ENCODE measurements around the gene LRCH4. TPM values are rescaled to one million over a fixed set of nuclear protein-coding genes. Genes with fewer than 3 reads are reported as not detected.
"Not testable (repeated sequence)": the region's sequence is repeated elsewhere in the genome, so short reads cannot be mapped to it uniquely, and the experiment has no call there.

Gene LRCH4
- total RNA-seq, 1 experiment from 2014 or later: 11.0 TPM

DNA sequence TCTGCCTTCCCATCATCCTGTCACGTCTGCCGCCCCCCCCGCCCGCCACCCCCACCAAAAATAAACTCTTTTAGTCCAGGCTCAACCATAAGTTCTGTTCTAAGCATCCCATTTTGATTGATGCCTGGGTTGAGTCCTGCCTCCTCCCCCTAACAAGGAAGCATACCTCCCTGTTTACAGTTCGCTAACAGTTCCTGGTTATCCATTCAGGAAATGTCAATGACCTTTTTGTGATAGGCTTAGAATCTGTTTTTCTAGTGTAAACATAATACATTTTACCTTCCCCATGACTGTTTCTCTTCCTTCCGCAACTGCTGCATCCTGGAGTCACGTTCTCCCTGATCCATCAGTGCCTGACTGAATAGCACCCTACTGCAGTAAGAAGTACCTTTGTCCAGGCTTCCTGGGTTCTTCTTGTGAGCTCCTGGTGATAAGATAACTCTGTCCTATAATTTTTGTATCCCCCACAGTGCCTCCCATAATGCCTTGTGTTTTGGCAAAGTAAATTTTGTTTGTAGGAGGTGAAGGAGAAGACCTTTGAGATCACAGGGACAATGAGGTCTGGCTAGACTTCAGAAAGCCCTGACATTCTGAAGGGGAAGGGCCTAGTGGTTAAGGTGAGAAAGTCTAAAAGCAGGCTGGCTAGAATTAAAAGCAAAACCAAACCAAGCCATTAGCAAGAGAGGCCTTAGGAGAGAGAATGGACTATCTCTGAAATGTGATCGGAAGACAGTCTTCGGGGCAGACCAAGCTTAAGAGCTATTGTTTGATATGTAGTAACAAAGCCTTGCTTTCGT lies 39.6 kb downstream of the LRCH4 start:
- no peak for DNase-seq (ENCODE audit: extremely low read depth, low read depth)

- DNase-seq (ENCODE audit: extremely low read depth, low read depth): peak; percentile 23
These were observed 40.4 kb downstream of the LRCH4 start for GRCh38 chr7:100545360-100546128.

GRCh38 chr7:100544967-100545359 lies 41.0 kb downstream of the LRCH4 start:
- DNase-seq (ENCODE audit: extremely low read depth, low read depth): no peak

GRCh38 chr7:100544386-100544785 lies 41.5 kb downstream of the LRCH4 start:
- no peak for DNase-seq (ENCODE audit: extremely low read depth, low read depth)

DNA sequence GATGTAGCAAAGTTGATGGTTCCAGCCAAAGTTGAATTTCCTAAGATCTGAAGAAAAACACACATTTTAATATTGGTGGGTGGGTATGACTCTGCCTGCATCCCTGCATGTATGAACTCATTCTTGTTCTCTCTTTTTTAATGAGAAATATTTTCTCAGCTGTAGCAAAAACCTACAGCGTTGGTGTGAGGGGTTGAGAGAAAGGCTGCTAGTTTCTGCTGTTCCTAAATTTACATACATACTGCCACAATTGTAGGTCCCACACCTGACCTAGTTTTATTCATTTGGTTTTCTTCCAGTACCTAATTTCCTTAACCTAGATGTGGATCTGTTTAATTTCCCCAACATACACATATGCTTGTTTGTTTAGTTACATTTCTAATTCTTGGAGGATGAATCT lies 42.3 kb downstream of the LRCH4 start:
- DNase-seq (ENCODE audit: extremely low read depth, low read depth): no peak

- not testable (repeated sequence) for DNase-seq (ENCODE audit: extremely low read depth, low read depth)
These were observed 44.6 kb downstream of the LRCH4 start for GRCh38 chr7:100541309-100541708.

DNA sequence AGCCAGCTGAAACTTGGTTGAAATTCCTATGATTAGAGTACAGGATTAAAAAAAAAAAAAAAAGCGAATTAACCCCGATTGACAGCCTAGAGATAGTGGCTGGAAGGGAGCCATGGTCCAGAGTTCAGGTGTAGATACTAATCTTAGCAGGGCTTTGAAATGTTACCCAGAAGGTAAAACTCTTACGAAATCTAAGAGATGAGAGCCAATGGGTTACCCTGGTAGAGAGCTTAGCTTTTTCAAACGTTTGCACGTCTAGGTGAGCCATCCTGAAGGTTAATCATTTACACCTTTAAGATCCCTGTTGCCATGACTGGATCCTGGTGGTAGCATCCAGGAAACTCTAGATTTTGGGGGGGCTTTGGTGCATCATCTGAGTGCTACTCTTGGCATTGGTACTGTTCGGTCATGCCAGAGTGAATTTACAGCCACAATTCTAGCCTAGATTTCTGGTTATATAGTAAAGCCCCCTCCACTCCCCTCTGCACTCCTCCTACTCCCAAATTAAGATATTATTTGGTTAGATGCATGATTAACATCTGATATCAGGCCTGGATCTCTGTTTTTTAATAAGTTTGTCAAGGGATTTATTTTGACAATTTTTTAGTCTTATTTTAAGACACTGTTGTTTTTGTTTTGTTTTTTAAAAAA lies 45.7 kb downstream of the LRCH4 start:
- no peak for DNase-seq (ENCODE audit: extremely low read depth, low read depth)

DNA sequence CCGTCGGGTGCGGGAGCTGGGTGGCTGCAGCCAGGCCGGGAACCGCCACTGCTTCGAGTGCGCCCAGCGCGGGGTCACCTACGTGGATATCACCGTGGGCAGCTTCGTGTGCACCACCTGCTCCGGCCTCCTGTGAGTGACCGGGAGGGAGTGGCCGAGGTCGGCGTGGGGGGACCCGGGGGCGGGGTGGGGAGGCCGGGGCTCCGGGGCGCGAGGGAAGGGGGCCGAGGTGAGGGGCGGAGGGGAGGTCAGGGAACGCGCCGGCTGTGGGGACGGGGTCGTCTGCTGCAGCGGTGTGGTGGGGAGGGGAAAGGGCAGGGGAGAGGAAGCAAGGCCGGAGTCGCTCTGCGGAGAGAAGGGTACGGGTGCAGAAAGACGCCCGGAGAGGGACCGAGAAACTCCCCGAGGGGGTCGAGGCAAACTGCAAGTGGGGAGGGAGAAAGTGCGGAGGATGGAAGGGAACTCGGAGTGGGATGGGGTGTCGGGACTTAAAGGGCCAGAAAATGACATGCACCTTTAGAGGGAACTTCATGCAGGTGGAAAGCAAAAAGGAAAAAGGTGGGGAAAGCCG lies 46.4 kb downstream of the LRCH4 start:
- no peak for DNase-seq (ENCODE audit: extremely low read depth, low read depth)

- peak; percentile 100 for DNase-seq (ENCODE audit: extremely low read depth, low read depth)
These were observed 47.1 kb downstream of the LRCH4 start, which contains the start of gene AGFG2 for GRCh38 chr7:100538654-100539435. TSS of gene AGFG2 (plus strand) at chr7:100539203. CDS start at chr7:100539347, 144 bp downstream.

GRCh38 chr7:100538348-100538653 lies 47.6 kb downstream of the LRCH4 start:
- DNase-seq (ENCODE audit: extremely low read depth, low read depth): no peak

- DNase-seq (ENCODE audit: extremely low read depth, low read depth): not testable (repeated sequence)
These were observed 49.2 kb downstream of the LRCH4 start for GRCh38 chr7:100536695-100537094.

DNA sequence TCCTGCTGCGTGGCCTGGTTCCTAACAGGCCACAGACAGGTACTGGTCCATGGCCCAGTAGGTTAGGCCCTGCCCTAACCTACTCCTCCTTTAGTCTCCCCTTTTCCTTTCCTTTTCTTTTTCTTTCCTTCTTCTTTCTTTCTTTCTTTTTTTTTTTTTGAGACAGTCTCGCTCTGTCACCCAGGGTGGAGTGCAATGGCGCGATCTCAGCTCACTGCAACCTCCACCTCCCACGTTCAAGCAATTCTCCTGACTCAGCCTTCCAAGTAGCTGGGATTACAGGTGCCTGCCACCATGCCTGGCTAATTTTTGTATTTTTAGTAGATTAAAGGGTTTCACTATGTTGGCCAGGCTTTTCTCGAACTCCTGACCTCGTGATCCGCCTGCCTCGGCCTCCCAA lies 49.9 kb downstream of the LRCH4 start:
- not testable (repeated sequence) for DNase-seq (ENCODE audit: extremely low read depth, low read depth)

DNA sequence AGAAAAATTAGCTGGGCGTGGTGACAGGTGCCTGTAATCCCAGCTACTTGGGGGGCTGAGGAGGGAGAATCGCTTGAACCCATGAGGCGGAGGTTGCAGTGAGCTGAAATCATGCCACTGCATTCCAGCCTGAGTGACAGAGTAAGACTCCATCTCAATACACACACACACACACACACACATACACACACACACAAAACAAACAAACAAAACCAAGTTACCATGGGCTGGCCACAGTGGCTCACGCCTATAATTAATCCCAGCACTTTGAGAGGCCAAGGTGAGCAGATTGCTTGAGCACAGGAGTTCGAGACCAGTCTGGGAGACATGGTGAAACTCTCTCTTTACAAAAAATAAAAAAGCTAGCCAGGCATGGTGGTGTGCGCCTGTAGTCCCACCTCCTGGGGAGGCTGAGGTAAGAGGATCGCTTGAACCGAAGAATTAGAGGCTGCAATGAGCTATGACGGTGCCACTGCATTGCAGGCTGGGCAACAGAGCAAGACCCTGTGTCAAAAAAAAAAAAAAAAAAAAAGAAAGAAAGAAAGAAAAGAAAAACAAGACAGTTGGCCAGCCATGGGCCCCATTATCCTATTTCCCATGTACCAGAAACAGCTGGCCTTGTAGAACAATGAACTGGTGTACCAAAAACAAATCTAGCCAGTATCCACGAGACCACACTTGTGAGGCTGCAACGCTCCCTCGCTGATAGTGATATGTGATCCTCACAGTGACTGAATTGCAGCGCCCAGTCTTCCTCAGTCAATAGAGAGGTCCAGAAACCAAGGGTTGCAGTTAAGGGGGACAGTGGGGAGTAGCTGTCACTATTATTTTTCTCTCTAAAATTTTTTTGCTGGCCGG lies 53.5 kb downstream of the LRCH4 start:
- DNase-seq (ENCODE audit: extremely low read depth, low read depth): no peak

DNA sequence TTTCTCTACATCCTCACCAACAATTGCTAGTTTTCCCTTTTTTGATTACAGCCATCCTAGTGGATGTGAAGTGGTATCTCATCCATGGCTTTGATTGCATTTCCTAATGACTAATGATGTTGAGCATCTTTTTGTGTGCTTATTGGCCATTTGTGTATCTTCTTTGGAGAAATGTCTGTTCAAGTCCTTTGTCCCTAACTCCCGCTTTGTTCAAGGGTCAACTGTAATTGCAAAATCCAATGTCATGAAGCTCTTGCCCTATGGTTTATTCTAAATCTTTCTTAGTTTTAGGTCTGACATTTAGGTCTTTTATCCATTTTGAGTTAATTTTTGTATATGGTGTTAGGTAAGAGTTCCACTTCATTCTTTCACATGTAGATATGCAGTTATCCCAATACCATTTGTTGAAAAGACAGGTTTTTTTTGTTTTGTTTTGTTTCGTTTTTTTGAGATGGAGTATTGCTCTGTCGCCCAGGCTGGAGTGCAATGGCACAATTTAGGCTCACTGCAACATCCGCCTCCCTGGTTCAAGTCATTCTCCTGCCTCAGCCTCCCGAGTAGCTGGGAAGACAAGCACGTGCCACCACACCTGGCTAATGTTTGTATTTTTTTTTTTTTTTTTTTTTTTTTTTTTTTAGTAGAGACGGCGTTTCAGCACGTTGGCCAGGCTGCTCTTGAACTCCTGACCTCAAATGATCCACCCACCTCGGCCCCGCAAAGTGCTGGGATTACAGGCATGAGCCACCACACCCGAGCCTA lies 57.6 kb downstream of the LRCH4 start:
- not testable (repeated sequence) for DNase-seq (ENCODE audit: extremely low read depth, low read depth)

Small RNA genes within 50 kb of the gene (small RNA-seq; reads per million reads assigned to genes)
- 0 reads per million in 2 experiments for gene RN7SL416P
- gene SAP25: 0 reads per million in 2 experiments

Other genes with a start within 250 kb of the LRCH4 start
- gene PILRB, start 228.0 kb downstream of the LRCH4 start, total RNA-seq (2014; rRNA removed; shearing (Covaris generic)): 19.9 and 22.5 TPM in 2 replicates
- 0.40 and 0.57 TPM in 2 replicates for gene PILRA, start 212.6 kb downstream of the LRCH4 start, total RNA-seq (2014; rRNA removed; shearing (Covaris generic))
- 0.75 and 1.8 TPM in 2 replicates for gene ZCWPW1, start 157.4 kb downstream of the LRCH4 start, total RNA-seq (2014; rRNA removed; shearing (Covaris generic))
- gene MEPCE, start 156.3 kb downstream of the LRCH4 start, total RNA-seq (2014; rRNA removed; shearing (Covaris generic)): 30.9 and 33.1 TPM in 2 replicates
- 74.0 and 85.1 TPM in 2 replicates for gene PPP1R35, start 149.6 kb downstream of the LRCH4 start, total RNA-seq (2014; rRNA removed; shearing (Covaris generic))
- 0.27 and 0.43 TPM in 2 replicates for gene SPACDR, start 121.9 kb downstream of the LRCH4 start, total RNA-seq (2014; rRNA removed; shearing (Covaris generic))
- gene TSC22D4, start 106.9 kb downstream of the LRCH4 start, total RNA-seq (2014; rRNA removed; shearing (Covaris generic)): 28.2 and 29.9 TPM in 2 replicates
- gene NYAP1, start 102.2 kb downstream of the LRCH4 start, total RNA-seq (2014; rRNA removed; shearing (Covaris generic)): 0.47 and 1.2 TPM in 2 replicates
- 3.9 and 4.1 TPM in 2 replicates for gene AGFG2, start 46.9 kb downstream of the LRCH4 start, total RNA-seq (2014; rRNA removed; shearing (Covaris generic))
- 0.52 TPM in 1 of 2 replicates, not detected in the other for gene SAP25, start 12.2 kb downstream of the LRCH4 start, total RNA-seq (2014; rRNA removed; shearing (Covaris generic))
- gene FBXO24, start 199 bp upstream of the LRCH4 start, total RNA-seq (2014; rRNA removed; shearing (Covaris generic)): 0.69 and 1.3 TPM in 2 replicates
- gene PCOLCE, start 16.2 kb upstream of the LRCH4 start, total RNA-seq (2014; rRNA removed; shearing (Covaris generic)): 1.6 and 2.5 TPM in 2 replicates
- 7.2 and 7.3 TPM in 2 replicates for gene MOSPD3, start 26.4 kb upstream of the LRCH4 start, total RNA-seq (2014; rRNA removed; shearing (Covaris generic))
- 1.4 and 3.8 TPM in 2 replicates for gene TFR2, start 55.4 kb upstream of the LRCH4 start, total RNA-seq (2014; rRNA removed; shearing (Covaris generic))
- gene ACTL6B, start 70.3 kb upstream of the LRCH4 start, total RNA-seq (2014; rRNA removed; shearing (Covaris generic)): not detected in 2 replicates
- gene GNB2, start 87.6 kb upstream of the LRCH4 start, total RNA-seq (2014; rRNA removed; shearing (Covaris generic)): 88.0 and 96.4 TPM in 2 replicates
- gene GIGYF1, start 108.1 kb upstream of the LRCH4 start, total RNA-seq (2014; rRNA removed; shearing (Covaris generic)): 15.7 and 17.2 TPM in 2 replicates
- 45.7 and 50.1 TPM in 2 replicates for gene POP7, start 120.0 kb upstream of the LRCH4 start, total RNA-seq (2014; rRNA removed; shearing (Covaris generic))
- gene EPO, start 134.3 kb upstream of the LRCH4 start, total RNA-seq (2014; rRNA removed; shearing (Covaris generic)): not detected in 2 replicates
- not detected in 2 replicates for gene ZAN, start 147.5 kb upstream of the LRCH4 start, total RNA-seq (2014; rRNA removed; shearing (Covaris generic))
- gene EPHB4, start 241.4 kb upstream of the LRCH4 start, total RNA-seq (2014; rRNA removed; shearing (Covaris generic)): 45.3 and 49.1 TPM in 2 replicates